ENCODE data around the gene PIF1. TPM values are rescaled to one million over a fixed set of nuclear protein-coding genes. Genes with fewer than 3 reads are reported as not detected.
A peak's percentile ranks its signal among the peaks of the same experiment; 100 is the strongest.

Gene PIF1
- total RNA-seq, 1 experiment from 2014 or later = 34.9 TPM

- TF ChIP-seq CTCF (IDR thresholded peaks at IDR 0.05 in 2 of 3, conservative IDR thresholded peaks at IDR 0.05 in 1 of 3; ENCODE audit: borderline replicate concordance in 1 of 3, insufficient read depth in 1 of 3, low read depth in 2 of 3, low read length in 2 of 3) (no peak), POLR2A (IDR thresholded peaks at IDR 0.05; ENCODE audit: borderline replicate concordance, extremely low read depth, insufficient read depth, insufficient read length) (no peak)
Observed at GRCh38 chr15:64774629-64775493, 50.6 kb downstream of the PIF1 start (continued).

- TF ChIP-seq MAX (IDR thresholded peaks at IDR 0.05) (no peak), JUND (IDR thresholded peaks at IDR 0.05) (no peak), ZFX (IDR thresholded peaks at IDR 0.05) (no peak), EZH2 (IDR thresholded peaks at IDR 0.05) (no peak), ATF3 (IDR thresholded peaks at IDR 0.05) (no peak), EGR1 (IDR thresholded peaks at IDR 0.05; ENCODE audit: low read depth) (no peak), RAD21 (IDR thresholded peaks at IDR 0.05; ENCODE audit: low read depth) (no peak), SRF (IDR thresholded peaks at IDR 0.05; ENCODE audit: low read depth) (no peak), POLR2A (IDR thresholded peaks at IDR 0.05; ENCODE audit: borderline replicate concordance, extremely low read depth, insufficient read depth, insufficient read length) (no peak)
- Histone ChIP-seq H3K27me3 (ENCODE audit: insufficient read depth, low read length) (no peaks in the 10 kb centered on the region), H3K36me3 (ENCODE audit: control insufficient read depth in 1 of 2, insufficient read depth in 2 of 2, low read length in 2 of 2) (no peaks in the 10 kb centered on the region), H3K9ac (ENCODE audit: low read length) (peak overlapping the region; percentile 71), H3K9me3 (ENCODE audit: control insufficient read depth in 1 of 2, insufficient read depth in 1 of 2, low read depth in 1 of 2, low read length in 2 of 2) (no peaks in the 10 kb centered on the region), H3K9me2 (ENCODE audit: insufficient read depth) (no peaks in the 10 kb centered on the region), H4K20me1 (ENCODE audit: insufficient read depth) (no peaks in the 10 kb centered on the region), H3K4me3 (replicated peaks in 1 of 2; ENCODE audit: low read depth in 1 of 2, low read length in 2 of 2) (peak overlapping the region; percentile 40 to 66), H3K4me1 (ENCODE audit: control insufficient read depth in 1 of 2, insufficient read depth in 2 of 2, low read length in 2 of 2) (peaks cover 2 to 34% of the 10 kb centered on the region in 2 experiments; a peak in 3 of 4 replicates), H2AFZ (ENCODE audit: low read depth, low read length, poor library complexity, severe bottlenecking) (no peak overlapping the region), H3K27ac (ENCODE audit: low read depth, low read length) (no peak overlapping the region; the same call in 1 of the 2 replicates), H3K79me2 (ENCODE audit: insufficient read depth, low read length) (no peaks in the 10 kb centered on the region), H3K4me2 (ENCODE audit: low read length) (peak overlapping the region; percentile 88)
- POLR2A ChIA-PET = interaction anchor here (0.7 kb wide), 1 partner anchor 9 kb away, joined by 3 read pairs; no protein-coding TSS in a partner anchor
- CTCF ChIA-PET = no interaction called here
- DNase-seq (ENCODE audit: low read depth, low spot score) (no peak), ATAC-seq (no peak)
- intact Hi-C loops (cut with micrococcal nuclease) = no loop called here
- RAD21 ChIA-PET (ENCODE audit: low non-redundant PET in 1 of 2, low total read pairs in 2 of 2, uncharacterized antibody in 2 of 2, unreplicated experiment in 2 of 2) = no interaction called here
- BruUV-seq (replicated peaks) = TSS peak; percentile 56
Observed at GRCh38 chr15:64774037-64774628, 51.3 kb downstream of the PIF1 start.

Measured in HCT116 (cell line).